Parathyroid adenoma (tissue), 2 donors: ENCODE measurements around the gene HBZ.
"Not testable (repeated sequence)": the region's sequence is repeated elsewhere in the genome, so short reads cannot be mapped to it uniquely, and the experiment has no call there.

Source experiments
- H2AFZ ChIP-seq: fragments of 300-600 bp; sonication (generic); one replicate; pipeline ENCODE4 v1.7.0; 2017; ENCODE audit warnings: antibody characterized with exemption, mild to moderate bottlenecking
- H3K27ac ChIP-seq: fragments of 300-600 bp; sonication (generic); one replicate; pipeline ENCODE4 v1.7.0; 2017
- H3K27me3 ChIP-seq: fragments of 300-600 bp; sonication (generic); one replicate; pipeline ENCODE4 v1.7.0; 2017; ENCODE audit warnings: low read length; ENCODE audit not compliant: control insufficient read depth, insufficient read depth
- H3K36me3 ChIP-seq: fragments of 300-600 bp; sonication (generic); one replicate; pipeline ENCODE4 v1.7.0; 2017; ENCODE audit warnings: low read length; ENCODE audit not compliant: control insufficient read depth, insufficient read depth
- H3K4me1 ChIP-seq: fragments of 300-600 bp; sonication (generic); one replicate; pipeline ENCODE4 v1.7.0; 2017; ENCODE audit warnings: control low read depth
- H3K4me2 ChIP-seq: fragments of 300-600 bp; sonication (generic); one replicate; pipeline ENCODE4 v1.7.0; 2017; ENCODE audit warnings: low read length
- H3K4me3 ChIP-seq: fragments of 300-600 bp; sonication (generic); one replicate; pipeline ENCODE4 v1.7.0; 2017; ENCODE audit warnings: low read depth, low read length
- H3K79me2 ChIP-seq: fragments of 300-600 bp; sonication (generic); one replicate; pipeline ENCODE4 v1.7.0; 2017; ENCODE audit warnings: control low read depth
- H3K9ac ChIP-seq: fragments of 300-600 bp; sonication (generic); one replicate; pipeline ENCODE4 v1.7.0; 2017; ENCODE audit warnings: mild to moderate bottlenecking
- H3K9me3 ChIP-seq: fragments of 300-600 bp; sonication (generic); one replicate; pipeline ENCODE4 v1.7.0; 2017; ENCODE audit warnings: low read length; ENCODE audit not compliant: control insufficient read depth
- CTCF ChIP-seq: fragments of 300-600 bp; sonication (generic); IDR thresholded peaks from one replicate; pipeline ENCODE4 v1.7.0; 2017; ENCODE audit warnings: antibody characterized with exemption, mild to moderate bottlenecking
- donor health status: primary hyperparathyroidism.

HBZ gene

GRCh38 chr16:175011-175949, 22.8 kb downstream of the HBZ start:
- H3K36me3 ChIP-seq, result no peaks in the 10 kb centered on the region
- no peak overlapping the region for H2AFZ ChIP-seq
- H3K27ac ChIP-seq, result no peak overlapping the region
- H3K79me2 ChIP-seq, result no peaks in the 10 kb centered on the region
- no peak overlapping the region for H3K4me3 ChIP-seq
- no peak for TF ChIP-seq CTCF
- H3K4me1 ChIP-seq, result no peaks in the 10 kb centered on the region
- no peak overlapping the region for H3K9ac ChIP-seq
- H3K27me3 ChIP-seq, result peaks cover 6% of the 10 kb centered on the region
- no peaks in the 10 kb centered on the region for H3K9me3 ChIP-seq
- no peak overlapping the region for H3K4me2 ChIP-seq

DNA sequence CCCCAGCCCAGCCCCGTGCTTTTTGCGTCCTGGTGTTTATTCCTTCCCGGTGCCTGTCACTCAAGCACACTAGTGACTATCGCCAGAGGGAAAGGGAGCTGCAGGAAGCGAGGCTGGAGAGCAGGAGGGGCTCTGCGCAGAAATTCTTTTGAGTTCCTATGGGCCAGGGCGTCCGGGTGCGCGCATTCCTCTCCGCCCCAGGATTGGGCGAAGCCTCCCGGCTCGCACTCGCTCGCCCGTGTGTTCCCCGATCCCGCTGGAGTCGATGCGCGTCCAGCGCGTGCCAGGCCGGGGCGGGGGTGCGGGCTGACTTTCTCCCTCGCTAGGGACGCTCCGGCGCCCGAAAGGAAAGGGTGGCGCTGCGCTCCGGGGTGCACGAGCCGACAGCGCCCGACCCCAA, 23.6 kb downstream of the HBZ start:
- H3K4me2 ChIP-seq, H3K4me1 ChIP-seq, H3K4me3 ChIP-seq, H3K79me2 ChIP-seq, H2AFZ ChIP-seq, H3K36me3 ChIP-seq, H3K27me3 ChIP-seq, H3K9ac ChIP-seq, H3K27ac ChIP-seq, H3K9me3 ChIP-seq: not testable (repeated sequence)

DNA sequence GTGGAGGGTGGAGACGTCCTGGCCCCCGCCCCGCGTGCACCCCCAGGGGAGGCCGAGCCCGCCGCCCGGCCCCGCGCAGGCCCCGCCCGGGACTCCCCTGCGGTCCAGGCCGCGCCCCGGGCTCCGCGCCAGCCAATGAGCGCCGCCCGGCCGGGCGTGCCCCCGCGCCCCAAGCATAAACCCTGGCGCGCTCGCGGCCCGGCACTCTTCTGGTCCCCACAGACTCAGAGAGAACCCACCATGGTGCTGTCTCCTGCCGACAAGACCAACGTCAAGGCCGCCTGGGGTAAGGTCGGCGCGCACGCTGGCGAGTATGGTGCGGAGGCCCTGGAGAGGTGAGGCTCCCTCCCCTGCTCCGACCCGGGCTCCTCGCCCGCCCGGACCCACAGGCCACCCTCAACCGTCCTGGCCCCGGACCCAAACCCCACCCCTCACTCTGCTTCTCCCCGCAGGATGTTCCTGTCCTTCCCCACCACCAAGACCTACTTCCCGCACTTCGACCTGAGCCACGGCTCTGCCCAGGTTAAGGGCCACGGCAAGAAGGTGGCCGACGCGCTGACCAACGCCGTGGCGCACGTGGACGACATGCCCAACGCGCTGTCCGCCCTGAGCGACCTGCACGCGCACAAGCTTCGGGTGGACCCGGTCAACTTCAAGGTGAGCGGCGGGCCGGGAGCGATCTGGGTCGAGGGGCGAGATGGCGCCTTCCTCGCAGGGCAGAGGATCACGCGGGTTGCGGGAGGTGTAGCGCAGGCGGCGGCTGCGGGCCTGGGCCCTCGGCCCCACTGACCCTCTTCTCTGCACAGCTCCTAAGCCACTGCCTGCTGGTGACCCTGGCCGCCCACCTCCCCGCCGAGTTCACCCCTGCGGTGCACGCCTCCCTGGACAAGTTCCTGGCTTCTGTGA, 24.3 kb downstream of the HBZ start, which contains the start of gene HBA1:
HBA1 (plus strand) TSS at position 204 of the 906 bp plus-strand sequence; CDS start at position 241, 37 bp downstream.
- H3K4me3 ChIP-seq, H3K9ac ChIP-seq, H3K4me1 ChIP-seq, H3K27ac ChIP-seq, H3K27me3 ChIP-seq, H2AFZ ChIP-seq, H3K36me3 ChIP-seq, H3K79me2 ChIP-seq, H3K4me2 ChIP-seq, H3K9me3 ChIP-seq: not testable (repeated sequence)

GRCh38 chr16:177394-177822, 25.0 kb downstream of the HBZ start:
- no peak overlapping the region for H2AFZ ChIP-seq
- H3K4me2 ChIP-seq, result no peak overlapping the region
- H3K27ac ChIP-seq, result no peak overlapping the region
- no peaks in the 10 kb centered on the region for H3K9me3 ChIP-seq
- peaks cover 9% of the 10 kb centered on the region for H3K4me1 ChIP-seq
- H3K9ac ChIP-seq, result no peak overlapping the region
- H3K36me3 ChIP-seq, result no peaks in the 10 kb centered on the region
- no peak for TF ChIP-seq CTCF
- no peak overlapping the region for H3K4me3 ChIP-seq
- H3K79me2 ChIP-seq, result no peaks in the 10 kb centered on the region
- H3K27me3 ChIP-seq, result peaks cover 6% of the 10 kb centered on the region

DNA sequence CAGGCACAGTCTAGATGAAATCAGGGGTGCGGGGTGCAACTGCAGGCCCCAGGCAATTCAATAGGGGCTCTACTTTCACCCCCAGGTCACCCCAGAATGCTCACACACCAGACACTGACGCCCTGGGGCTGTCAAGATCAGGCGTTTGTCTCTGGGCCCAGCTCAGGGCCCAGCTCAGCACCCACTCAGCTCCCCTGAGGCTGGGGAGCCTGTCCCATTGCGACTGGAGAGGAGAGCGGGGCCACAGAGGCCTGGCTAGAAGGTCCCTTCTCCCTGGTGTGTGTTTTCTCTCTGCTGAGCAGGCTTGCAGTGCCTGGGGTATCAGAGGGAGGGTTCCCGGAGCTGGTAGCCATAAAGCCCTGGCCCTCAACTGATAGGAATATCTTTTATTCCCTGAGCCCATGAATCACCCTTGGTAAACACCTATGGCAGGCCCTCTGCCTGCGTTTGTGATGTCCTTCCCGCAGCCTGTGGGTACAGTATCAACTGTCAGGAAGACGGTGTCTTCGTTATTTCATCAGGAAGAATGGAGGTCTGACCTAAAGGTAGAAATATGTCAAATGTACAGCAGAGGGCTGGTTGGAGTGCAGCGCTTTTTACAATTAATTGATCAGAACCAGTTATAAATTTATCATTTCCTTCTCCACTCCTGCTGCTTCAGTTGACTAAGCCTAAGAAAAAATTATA, 25.7 kb downstream of the HBZ start:
- Histone ChIP-seq H3K36me3 (no peaks in the 10 kb centered on the region), H3K9me3 (no peaks in the 10 kb centered on the region), H3K4me1 (peaks cover 9% of the 10 kb centered on the region), H3K27ac (no peak overlapping the region), H3K4me2 (no peak overlapping the region), H3K4me3 (no peak overlapping the region), H3K27me3 (peaks cover 6% of the 10 kb centered on the region), H3K9ac (no peak overlapping the region), H3K79me2 (no peaks in the 10 kb centered on the region), H2AFZ (no peak overlapping the region)
- no peak for TF ChIP-seq CTCF
